ENCODE results near the gene BTBD9. TPM values are rescaled to one million over a fixed set of nuclear protein-coding genes. Genes with fewer than 3 reads are reported as not detected.

The BTBD9 gene
- polyA plus RNA-seq, 10 donors: 6.0 to 10.0 (median 7.0) TPM

DNA sequence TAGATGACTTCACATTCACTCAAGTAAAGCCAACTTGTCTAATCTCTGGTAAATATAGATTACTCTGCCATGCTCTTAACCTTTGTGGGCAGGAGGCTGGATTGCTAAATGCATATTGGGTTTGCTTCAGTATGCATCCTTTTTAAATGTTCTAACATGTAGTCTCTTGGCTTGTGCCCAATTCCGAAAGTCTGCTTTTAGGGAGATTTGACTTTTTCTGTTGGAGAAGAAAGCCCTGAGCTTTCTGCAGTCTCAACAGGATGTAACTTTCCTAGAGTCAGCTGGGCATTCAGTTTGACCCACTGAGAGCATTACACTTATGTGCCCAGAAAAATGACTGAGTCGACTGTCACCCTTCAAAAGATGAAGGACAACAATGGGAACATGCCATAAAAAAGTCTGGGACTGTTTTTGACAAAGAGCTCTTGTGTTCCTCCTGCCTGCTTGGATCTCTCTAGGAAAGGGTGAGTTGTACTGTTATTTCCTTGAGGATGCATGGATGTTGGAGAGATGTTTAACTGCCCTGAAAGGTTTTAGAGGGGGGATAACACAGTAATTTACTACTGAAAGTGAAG, 520.9 kb downstream of the BTBD9 start:
- peak in 2 of 3 donors; percentile 20 to 50 for DNase-seq

Other genes starting within 250 kb of the BTBD9 start
- gene GLO1, start 63.2 kb upstream of the BTBD9 start, polyA plus RNA-seq (ENCODE audit: insufficient read length in 10 of 10): 100 to 1,000 TPM in 9 of 10 donors, 10 to 100 TPM in 1; 99.6 to 150 (median 115) TPM
- 1 to 10 TPM in 8 of 10 donors, under 1 TPM in 2; 0.45 to 4.9 (median 1.8) TPM for gene DNAH8, start 75.4 kb upstream of the BTBD9 start, polyA plus RNA-seq (ENCODE audit: insufficient read length in 10 of 10)